C4-2B (cell line): Measurements from ENCODE around the gene KRTAP4-2.

Experiments used
- ZFX ChIP-seq: fragments of 450-650 bp; IDR thresholded peaks from 2 replicates; pipeline ENCODE4 v1.6.1; 2017
- TF ChIP-seq, protein P1 (sequence below): fragments of 450-650 bp; conservative IDR thresholded peaks from 2 replicates; pipeline ENCODE4 v1.5.1; 2017; ENCODE audit warnings: mild to moderate bottlenecking

DNA sequence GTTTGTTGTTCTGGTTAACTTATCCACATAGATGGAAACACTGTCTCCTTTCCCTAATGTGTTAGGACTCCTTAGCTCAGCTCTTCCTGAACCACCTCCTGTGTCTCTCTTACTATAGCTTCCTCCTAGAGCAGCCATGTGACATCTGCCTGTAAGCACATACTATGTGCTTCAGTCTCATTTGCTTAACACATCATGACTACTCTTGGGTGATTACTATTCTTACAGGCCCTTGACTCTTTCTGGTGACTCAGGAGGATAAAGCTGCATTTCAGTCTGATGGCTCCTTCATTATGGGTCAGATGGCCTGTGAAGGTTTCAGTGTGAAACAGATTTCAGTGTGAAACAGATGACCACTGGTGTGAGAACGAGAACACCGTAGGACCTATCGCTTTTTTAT lies 320 bp upstream of the KRTAP4-2 start:
- TF ChIP-seq, protein P1, sequence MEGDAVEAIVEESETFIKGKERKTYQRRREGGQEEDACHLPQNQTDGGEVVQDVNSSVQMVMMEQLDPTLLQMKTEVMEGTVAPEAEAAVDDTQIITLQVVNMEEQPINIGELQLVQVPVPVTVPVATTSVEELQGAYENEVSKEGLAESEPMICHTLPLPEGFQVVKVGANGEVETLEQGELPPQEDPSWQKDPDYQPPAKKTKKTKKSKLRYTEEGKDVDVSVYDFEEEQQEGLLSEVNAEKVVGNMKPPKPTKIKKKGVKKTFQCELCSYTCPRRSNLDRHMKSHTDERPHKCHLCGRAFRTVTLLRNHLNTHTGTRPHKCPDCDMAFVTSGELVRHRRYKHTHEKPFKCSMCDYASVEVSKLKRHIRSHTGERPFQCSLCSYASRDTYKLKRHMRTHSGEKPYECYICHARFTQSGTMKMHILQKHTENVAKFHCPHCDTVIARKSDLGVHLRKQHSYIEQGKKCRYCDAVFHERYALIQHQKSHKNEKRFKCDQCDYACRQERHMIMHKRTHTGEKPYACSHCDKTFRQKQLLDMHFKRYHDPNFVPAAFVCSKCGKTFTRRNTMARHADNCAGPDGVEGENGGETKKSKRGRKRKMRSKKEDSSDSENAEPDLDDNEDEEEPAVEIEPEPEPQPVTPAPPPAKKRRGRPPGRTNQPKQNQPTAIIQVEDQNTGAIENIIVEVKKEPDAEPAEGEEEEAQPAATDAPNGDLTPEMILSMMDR = no peak
- TF ChIP-seq ZFX = no peak
